NCI-H526 treated with DMSO at 0.1 percent for 48 hours (cell line): ENCODE measurements around the gene WNK2.
A peak's percentile ranks its signal among the peaks of the same experiment; 100 is the strongest.
"Not testable (repeated sequence)": the region's sequence is repeated elsewhere in the genome, so short reads cannot be mapped to it uniquely, and the experiment has no call there.

Experiments
- DNase-seq: peaks from one replicate; lab custom pipeline; 2025; lab: John Stamatoyannopoulos, UW

WNK2 gene

DNA sequence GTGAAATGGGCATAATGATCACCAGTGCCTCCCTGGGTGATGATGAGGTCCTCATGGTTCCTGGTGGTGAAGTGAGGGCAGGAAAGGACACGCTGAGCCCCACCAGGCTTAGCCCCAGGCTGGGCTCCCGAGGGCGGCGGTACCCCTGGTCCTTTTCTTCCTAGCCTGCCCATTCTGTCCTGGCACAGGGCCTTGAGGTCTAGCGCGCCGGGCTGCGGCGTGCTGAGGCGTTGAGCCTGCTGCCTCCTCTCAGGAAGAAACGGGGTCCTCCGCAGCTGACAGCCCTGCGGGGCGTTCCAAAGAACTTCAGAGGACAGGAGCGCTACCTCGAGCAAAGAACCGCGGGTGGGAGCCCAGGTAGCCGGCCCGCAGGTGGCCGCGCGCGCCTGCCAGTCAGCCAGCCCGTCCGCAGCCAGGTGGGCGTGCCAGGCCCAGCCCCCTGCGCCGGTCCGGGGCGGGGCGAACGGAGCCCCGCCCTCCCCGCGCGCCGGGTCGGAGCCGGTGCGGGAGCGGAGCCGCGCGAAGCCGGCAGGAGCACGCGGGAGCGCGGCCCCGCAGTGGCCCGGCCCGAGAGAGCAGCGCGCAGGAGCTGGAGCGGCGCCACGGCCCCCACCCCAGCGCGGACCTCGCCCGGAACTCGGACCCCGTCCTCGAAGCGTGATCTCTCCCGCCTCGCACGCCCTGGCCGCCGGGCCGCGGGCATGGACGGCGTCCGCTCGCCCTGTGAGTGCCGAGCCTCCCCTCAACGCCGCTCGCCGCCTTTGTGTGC is at the start of gene WNK2:
Gene WNK2 (plus strand): TSS at position 477 of the 769 bp plus-strand sequence. CDS start 791 bp downstream, outside the sequence.
- peak; percentile 8 for DNase-seq

DNA sequence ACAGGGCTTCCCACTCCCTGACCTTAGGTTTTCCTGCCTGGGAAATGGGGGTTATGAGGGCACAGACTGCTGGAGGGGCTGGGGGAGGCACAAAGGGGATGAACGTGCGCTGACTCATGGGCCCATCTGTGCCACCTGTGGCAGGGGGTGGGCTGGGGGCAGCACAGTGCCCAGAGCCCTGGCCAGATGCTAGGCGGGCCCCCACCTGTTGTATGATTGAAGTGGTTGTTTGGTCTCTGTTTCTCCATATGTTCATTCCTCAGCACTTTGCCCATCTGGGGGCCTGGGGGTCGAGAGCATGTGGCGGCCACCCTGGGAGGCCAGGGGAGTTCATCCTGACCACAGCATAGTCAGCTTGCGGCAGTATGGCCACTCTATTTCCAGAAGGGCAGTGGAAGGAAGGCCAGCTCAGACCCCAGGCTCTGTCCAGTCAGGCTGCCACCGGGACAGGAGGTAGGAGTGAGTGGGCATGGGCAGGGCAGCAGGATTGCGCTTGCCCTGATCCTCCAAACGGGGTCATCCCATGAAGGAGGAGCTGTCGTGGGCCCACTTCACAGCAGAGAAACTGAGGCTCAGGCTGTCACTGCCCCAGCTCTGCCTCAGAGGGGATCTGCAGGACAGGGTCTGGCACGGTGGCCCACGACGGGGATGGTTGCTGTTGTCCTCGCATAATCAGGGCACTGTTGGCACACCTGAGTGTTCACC is 49.0 kb upstream of the WNK2 start:
- DNase-seq: no peak

DNA sequence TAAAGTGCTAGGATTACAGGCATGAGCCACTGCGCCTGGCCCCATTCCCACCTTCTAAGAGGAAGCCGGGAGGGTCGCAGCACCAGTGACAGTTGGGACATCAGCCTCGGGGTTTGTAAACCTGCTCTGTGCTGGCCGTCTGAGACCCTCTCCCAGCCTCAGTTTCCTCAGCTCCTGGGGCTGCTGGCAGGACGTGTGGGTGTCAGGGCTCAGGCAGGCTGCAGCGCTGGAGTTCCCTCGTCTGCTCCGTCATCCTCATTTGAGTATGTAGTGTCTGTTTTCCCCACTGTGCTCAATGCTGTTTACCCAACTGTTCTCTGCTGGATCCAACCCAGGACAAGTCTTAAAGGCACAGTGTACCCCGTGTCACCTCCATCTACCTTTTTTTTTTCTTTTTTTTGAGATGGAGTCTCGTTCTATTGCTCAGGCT is 47.9 kb upstream of the WNK2 start:
- DNase-seq: peak; percentile 28

DNA sequence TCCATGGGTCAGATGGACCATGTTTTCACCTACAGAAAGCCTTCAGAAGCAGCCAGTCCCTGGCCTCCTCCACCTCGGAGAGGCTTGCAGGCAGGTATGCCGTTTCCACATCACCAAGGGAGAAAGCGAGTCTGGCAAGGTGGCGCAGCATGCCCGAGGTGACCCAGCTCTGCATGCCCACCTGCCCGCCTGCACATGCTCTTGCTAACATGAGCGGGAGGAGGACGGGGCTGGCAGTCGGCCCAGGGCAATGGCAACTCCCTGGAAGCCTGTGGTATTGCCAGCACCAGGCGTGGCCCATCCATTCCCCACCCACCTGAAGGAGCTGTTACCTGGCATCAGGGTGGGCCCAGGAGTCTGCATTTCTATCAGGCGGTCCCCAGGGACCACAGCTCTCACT is 46.6 kb upstream of the WNK2 start:
- DNase-seq: no peak

DNA sequence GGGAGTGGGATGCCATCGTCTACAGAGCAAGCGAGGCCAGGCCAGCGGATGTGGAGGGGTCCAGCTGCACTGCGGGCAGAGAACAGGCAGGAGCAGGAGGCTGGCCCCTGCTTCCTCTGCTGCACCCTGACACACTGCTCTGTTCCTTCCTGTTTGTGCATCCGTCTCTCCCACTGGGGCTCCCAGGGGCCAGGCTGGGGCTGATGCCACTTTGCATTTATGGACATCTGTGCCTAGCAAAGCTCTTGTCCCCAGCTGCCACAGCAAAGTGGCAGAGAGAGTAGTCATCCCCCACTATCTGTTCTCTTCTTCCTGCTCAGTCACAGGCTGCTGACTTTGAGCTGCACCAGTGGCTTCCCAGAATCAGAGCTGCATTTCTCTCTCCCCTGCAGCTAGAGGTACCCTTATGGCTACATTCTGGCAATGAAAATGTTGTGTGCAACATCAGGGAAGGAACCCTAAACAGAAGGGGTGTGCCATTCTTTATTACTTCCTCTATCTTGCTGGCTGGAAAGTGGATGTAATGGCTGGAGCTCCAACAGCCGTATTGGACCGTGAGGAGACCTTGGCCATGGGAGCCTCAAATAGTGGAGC is 45.7 kb upstream of the WNK2 start:
- DNase-seq: no peak

DNA sequence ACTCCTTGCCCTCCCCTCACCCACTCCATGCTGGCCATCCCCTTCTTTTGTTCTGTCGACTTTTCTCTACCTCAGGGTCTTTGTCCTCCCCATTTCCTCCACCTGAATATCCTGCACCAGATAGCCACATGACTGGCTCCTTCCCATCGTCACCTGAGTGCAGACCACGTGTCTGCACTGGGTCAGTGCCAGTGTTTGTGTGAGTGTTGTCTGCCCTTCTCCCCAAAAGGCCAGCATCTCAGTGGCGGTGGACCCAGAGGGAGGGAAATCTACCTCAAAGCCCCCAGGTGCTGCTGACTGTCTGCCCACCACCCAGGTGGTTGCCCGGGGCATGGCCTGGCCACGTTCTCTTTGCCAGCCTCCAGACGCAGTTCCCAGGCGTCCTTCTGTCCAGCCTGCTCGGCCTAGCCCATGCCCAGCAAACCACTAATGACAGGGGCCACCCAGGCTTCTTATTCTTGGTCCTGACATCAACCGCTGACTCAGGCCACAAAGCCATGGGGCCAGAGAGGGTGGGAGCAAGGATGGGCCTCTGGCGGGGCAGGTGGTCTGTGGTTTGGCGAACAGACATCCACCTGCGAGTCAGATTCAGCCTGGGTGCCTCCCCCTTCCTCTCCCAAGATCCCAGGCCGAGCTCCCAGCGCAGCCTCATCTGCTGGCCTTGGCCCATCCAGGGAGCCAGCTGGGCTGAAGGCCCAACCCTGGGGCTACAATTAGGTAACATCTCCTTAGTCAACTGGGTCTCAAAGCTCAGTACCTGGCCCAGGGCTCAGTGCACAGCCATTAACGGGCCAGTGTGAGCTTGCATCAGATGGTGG is 44.4 kb upstream of the WNK2 start:
- no peak for DNase-seq

DNA sequence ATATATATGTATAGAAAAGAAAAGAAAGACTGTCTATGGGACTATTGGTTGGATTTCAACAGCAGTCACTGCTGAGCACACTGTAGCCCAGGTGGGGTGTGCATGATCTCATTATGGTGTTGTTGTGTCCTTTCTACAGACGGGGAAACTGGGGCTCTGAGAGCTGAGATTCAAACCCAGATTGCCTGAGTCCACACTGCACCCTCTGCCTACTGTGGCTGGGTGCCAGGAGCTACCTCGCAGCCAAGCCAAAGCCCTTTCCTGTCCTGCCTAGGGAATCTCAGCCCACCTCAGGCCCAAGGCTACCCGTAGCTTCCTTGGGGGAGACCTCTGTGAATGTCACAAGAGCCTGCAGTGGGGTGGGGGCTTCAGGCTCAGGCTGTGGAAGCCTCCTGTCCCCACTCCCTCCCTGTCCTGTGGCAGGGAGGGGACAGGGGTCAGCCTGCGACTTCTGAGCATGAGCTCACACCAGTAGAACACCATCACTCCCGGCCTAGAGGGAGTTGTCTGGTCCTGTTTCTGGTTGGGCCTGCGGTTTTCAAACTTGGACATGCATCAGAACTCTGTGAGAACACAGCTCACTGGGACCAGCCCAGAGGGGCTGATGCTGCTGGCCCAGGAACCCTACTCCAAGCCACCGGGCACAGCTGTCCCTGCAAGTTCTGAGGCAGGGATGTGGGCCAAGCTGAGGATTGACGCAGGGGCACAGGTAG is 42.0 kb upstream of the WNK2 start:
- DNase-seq: no peak

DNA sequence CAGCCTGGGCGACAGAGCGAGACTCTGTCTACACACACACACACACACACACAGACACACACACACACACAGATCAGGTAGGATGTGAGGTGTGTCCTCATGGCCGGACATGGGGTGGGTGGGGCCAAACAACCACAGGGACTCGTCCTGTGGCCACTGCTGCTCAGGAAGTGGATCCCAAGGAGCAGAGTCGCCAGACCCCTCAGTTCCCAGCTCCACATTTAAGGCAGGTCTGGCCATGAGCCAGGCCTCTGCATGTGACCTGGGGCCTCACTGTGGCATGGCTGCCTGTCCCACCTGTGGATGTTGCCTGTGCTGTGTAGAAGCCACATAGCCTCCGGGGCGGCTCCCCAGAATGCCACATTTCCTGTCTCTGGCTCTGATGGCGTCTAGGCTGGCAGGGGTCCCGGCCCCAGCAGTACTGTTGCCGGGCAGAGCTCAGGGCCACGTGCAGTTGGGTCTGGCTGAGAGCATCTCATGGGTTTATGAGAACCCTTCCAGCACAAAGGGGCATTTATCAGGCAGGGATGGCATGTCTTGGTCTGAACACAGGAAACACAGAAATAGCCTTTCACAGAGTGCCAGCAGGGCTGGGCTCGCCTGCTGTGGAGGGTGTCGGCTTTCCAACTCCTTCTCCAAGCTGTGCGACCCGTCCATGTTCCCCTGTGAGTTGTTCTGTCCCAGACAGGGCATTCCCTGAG is 40.0 kb upstream of the WNK2 start:
- DNase-seq: no peak

DNA sequence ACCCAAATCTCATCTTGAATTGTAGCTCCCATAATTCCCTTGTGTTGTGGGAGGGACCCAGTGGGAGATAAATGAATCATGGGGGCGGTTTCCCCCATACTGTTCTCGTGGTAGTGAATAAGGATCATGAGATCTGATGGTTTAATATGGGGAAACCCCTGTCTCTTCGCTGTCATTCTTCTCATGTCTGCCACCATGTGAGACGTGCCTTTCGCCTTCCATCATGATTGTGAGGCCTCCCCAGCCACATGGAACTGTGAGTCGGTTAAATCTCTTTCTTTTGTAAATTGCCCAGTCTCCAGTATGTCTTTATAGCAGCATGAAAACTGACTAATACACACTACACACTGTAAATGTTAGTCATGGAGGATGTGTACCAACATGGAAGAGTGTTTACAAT is 37.2 kb upstream of the WNK2 start:
- not testable (repeated sequence) for DNase-seq

DNA sequence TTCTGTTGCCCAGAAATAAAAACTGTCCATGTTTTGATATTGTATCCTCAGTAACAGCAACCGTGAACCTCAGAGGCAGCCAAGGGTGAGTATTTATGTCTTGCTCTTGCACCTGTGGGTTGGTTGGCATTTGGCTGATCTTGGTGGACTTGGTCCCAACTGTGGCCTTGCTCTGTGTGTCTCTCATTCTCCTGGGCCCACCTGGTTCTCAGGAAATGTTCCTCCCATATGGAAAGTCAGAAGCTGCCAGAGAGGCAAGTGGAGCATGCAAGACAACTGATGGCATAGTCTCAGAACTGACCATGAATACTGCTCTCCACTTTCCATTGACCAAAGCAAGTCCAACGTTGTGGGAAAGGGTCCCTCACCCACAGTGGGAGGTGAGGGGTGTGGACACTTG is 36.3 kb upstream of the WNK2 start:
- no peak for DNase-seq

DNA sequence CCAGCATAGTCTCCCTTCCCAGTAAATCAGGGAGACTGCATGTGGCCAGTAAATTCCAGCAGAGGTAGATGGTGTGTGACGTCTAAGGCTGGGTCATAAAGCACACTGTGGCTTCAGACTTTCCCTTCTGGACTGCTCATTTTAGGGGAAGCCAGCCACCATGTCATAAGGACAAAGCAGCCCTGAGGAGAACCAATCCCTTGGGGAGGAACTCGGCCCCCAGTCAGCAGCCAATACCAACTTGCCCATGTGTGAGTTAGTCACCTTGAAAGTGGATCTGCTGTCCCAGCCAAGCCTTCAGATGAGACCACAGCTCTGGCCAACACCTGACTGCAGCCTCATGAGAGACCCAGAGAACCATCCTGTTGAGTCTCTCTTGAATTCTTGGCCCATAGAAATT is 35.2 kb upstream of the WNK2 start:
- DNase-seq: no peak

DNA sequence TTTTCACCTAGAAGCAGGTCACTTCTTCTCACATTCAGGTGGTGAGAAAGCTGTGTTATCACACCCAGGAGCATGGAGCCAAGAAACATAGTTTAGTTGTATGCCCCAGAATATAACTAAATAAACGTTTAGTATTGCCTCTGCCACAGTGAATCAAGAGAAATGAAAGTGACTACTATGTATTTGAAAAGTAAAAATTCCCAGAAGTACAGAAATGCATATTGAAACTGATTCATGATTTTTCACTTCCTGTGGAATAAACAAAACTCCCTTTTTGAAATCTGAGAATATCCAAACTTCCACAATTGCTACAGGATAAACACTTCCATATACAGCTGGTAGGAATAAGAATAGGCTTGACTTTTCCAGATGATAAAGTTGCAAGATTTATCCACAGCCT is 34.6 kb upstream of the WNK2 start:
- no peak for DNase-seq

DNA sequence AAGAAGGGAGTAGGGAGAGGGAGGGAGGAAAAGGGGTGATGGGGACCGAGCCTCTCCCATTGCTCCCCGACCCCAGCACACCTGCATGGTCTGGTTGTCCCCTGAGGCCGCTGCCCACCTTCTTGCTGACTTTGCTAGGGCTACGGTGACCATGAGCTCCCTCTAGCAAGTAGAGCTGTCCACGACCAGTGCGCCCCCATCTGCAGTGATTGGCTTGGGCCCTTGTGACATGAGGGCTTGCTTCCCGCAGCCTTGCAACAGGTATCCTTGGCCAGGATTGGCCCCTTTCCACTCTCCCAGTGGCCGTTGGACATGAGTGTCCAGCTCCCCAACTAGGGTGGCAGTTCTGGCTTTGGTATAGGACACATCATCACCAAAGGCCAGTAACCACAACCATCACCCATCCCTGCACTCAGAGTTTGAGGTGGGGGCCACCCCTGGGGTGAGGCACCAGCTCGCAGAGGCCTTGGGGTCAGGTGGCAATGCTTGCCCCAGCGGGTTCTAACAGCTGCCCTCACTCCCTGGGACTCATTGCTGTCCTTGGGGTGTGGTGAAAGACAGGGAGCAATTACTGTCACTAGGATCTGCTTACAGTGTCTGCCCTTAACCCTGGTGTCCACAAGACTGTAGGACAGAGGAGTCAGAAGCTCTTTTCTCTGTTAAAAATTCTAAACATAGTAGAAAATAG is 32.7 kb upstream of the WNK2 start:
- no peak for DNase-seq

DNA sequence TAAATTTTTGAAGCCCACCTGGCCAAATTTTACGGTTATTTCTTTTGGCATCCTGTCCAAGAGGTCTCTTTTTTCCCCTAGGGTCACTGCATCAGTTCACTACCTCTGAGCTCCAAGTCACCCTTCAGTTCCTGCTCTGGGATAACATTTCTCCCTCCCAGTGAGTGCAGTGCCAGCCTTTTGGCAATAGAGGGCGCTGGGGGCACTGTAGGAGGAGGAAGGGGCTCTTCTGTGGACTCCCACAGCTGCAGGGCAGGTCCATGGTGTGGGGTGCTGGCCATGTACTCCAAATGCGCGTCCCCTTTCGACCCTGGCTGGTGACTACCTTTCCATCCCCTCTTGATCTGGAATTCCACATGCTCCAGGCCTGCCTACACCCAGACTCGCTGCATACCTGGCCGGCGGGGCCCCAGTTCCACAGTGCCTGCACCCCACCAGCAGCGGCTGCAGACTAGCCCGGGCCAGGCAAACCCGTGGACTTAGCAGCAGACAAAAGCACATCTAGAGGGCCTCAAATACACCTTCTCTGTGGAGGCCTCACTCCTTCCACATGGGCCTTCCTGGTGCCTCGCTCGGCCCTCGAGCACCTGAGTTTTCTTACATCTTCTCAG is 29.5 kb upstream of the WNK2 start:
- no peak for DNase-seq

DNA sequence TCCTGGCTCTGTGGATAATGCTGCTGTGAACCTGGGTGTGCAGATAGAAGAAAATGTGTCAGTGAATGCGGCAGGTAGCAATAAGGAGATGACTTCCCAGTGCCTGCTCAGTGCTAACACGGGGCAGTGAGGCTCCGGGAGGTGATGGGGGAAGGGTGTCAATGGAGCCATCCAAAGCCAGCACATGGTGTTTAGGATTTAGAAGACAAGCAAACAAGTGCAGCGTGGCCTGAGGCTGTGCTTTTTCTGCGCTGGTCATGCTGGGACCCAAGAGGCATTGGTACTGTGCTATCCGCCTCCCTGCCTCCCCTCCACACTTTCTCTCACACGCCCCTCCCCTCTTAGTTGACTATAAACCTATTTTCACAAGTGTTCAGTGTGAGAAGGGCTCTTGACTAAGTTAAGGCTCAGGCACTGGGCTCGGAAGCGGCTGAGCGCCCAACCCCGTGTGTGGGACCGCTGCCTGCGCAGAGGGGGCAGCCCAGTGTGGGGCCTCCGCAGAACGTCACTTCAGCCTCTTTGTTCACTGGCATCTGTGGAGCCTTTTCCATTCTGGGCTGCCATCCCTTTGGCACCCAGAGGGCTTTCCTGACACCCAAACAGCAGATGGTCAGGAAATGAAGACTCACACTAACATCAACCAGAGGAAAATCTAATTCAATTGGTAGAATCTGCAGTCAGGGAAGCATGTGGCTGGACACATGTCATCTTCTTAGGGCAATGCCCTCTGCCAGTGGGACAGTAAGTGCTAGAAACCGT is 28.0 kb upstream of the WNK2 start:
- no peak for DNase-seq

DNA sequence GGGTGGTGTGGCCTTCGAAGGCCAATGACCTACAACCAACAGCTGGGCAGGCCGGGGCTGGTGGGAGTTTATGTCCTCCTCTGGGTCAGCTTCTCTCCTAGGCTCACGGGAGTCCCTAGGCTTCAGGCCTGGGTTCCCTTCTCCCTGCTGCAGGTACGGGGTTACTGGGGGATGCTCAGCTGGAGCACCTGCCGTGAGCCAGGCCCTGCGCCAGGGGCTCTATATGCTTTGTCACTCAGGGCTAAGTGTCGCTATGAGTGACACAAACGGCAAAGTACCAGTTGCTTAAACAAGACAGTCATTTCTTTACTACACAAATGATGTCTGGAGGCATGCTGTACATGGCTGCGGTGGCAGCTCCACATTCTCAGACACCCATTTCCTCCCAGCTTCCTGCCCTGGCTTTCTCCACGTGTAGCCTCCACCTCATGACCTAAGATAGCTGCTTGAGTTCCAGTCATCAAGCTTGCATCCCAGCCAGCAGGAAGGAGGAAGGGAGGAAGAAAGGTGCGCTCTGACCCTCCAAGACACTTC is 27.4 kb upstream of the WNK2 start:
- DNase-seq: no peak

DNA sequence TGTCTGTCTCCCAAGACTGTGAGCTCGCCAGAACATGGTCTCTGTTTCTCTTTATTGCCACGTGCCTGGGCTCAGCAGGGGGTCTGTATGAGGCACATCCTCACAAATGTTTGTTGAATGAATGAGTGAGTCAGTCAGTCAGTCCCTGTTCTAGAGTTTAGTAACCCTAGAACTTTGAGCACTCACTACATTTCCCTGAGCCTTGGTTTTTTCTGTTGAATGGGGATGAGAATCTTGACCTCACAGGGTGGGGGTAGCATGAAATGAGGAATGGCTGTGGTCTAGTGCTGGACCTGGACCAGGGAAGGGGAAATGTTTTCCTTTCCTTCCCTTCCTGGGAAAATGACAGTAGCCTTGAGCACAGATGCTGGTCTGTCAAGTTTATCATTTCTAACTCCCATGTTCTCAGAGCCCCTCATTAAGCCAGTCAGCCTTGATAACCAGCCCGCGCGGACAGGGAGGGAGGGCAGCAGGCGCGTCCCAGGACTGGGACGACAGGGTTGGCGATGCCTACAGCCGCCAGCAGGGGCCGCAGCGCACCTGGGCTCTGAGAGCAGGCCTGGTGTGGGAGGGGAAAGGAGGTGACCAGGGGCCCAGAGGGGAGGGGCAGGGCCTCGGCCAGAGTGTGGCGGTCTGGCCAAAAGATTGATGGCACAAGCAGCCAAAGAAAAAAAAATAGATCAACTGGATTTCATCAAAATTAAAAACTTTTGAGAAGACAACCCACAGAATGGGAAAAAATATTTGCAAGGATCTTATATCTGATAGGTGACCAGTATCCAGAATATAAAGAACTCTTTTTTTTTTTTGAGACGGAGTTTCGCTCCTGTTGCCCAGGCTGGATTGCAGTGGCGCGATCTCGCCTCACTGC is 24.1 kb upstream of the WNK2 start:
- DNase-seq: peak; percentile 34
